Endothelial cell of umbilical vein (primary cell): ENCODE measurements around the gene HNRNPA2B1. TPM values are rescaled to one million over a fixed set of nuclear protein-coding genes. Genes with fewer than 3 reads are reported as not detected.

Source experiments
- BruUV-seq: library from RNA; stranded (reverse); fragments of 400-500 nt; replicated peaks from 2 replicates; lab custom pipeline; 2021; lab: Mats Ljungman, UMichigan
- CTCF ChIA-PET: fragments of 300-600, 350-600 bp; sonication (Branson Sonifier 250); formaldehyde crosslinking; loops from one replicate; lab custom pipeline; 2021; ENCODE audit warnings: antibody characterized with exemption, inconsistent platforms; lab: Charles Lee
- POLR2A ChIA-PET: fragments of 300-600, 350-600 bp; sonication (Branson Sonifier 250); formaldehyde crosslinking; loops from one replicate; lab custom pipeline; 2021; ENCODE audit warnings: antibody characterized with exemption, inconsistent platforms; lab: Charles Lee
- DNase-seq: peaks from one replicate; pipeline ENCODE4 v3.0.0-alpha.2; 2011; ENCODE audit warnings: low read depth, low spot score
- FAIRE-seq: peaks from 2 replicates; lab custom pipeline; 2011; peaks lifted over from hg19 to GRCh38; lab: Jason Lieb, UNC
- H2AFZ ChIP-seq: 2 replicates; pipeline ENCODE4 v1.6.0; 2012; ENCODE audit warnings: low read depth, low read length, control low read depth, inconsistent platforms
- H3K27ac ChIP-seq: 2 replicates; pipeline ENCODE4 v1.5.1; 2011; ENCODE audit warnings: low read depth, mild to moderate bottlenecking, control low read depth, low read length, moderate library complexity; ENCODE audit not compliant: insufficient read depth
- H3K27me3 ChIP-seq, 2 experiments: 2 replicates each; pipeline versions ENCODE4 v1.6.0 to v1.6.1; 2011; ENCODE audit warnings: low read length in 2 of 2, mixed read lengths in 1 of 2; ENCODE audit not compliant: control insufficient read depth in 2 of 2, insufficient read depth in 2 of 2
- H3K36me3 ChIP-seq, 2 experiments: 2 replicates in 1 of 2; 3 replicates in 1 of 2; pipeline ENCODE4 v1.5.1; 2011; ENCODE audit warnings: low read length in 2 of 2, mild to moderate bottlenecking in 1 of 2, moderate library complexity in 1 of 2; ENCODE audit not compliant: control insufficient read depth in 2 of 2, insufficient read depth in 2 of 2; ENCODE audit errors: extremely low read depth in 1 of 2
- H3K4me1 ChIP-seq: 3 replicates; pipeline ENCODE4 v1.5.1; 2011; ENCODE audit warnings: mild to moderate bottlenecking, low read length; ENCODE audit not compliant: control insufficient read depth, insufficient read depth; ENCODE audit errors: extremely low read depth
- H3K4me2 ChIP-seq: 2 replicates; pipeline ENCODE4 v1.6.1; 2011; ENCODE audit warnings: low read length, control low read depth, mixed read lengths; ENCODE audit not compliant: insufficient read depth
- H3K4me3 ChIP-seq, 3 experiments: fragments of 200-600 bp in 1 of 3; sonication (generic), shearing (Covaris generic) in 1 of 3; replicated peaks in 1 of 3; 2 replicates each; pipeline ENCODE4 v1.5.1; 2011 to 2016; ENCODE audit warnings: control low read depth in 3 of 3, low read length in 3 of 3, mild to moderate bottlenecking in 2 of 3, inconsistent platforms in 1 of 3, low read depth in 1 of 3, moderate library complexity in 1 of 3; ENCODE audit not compliant: insufficient read depth in 1 of 3
- H3K79me2 ChIP-seq: 2 replicates; pipeline ENCODE4 v1.6.0; 2012; ENCODE audit warnings: low read length, inconsistent platforms; ENCODE audit not compliant: control insufficient read depth, insufficient read depth
- H3K9ac ChIP-seq: replicated peaks from 2 replicates; pipeline ENCODE3; 2011; ENCODE audit warnings: low read length, control low read depth; ENCODE audit not compliant: insufficient read depth; ENCODE audit errors: extremely low read depth
- H3K9me1 ChIP-seq: replicated peaks from 3 replicates; pipeline ENCODE4 v1.6.0; 2011; ENCODE audit warnings: mild to moderate bottlenecking, low read length; ENCODE audit not compliant: control insufficient read depth, insufficient read depth; ENCODE audit errors: extremely low read depth
- H3K9me3 ChIP-seq: replicated peaks from 2 replicates; pipeline ENCODE4 v1.5.1; 2012; ENCODE audit warnings: low read length, inconsistent platforms; ENCODE audit not compliant: control insufficient read depth, insufficient read depth
- H4K20me1 ChIP-seq: replicated peaks from 2 replicates; pipeline ENCODE3; 2011; ENCODE audit warnings: mild to moderate bottlenecking, low read length; ENCODE audit not compliant: control insufficient read depth, insufficient read depth; ENCODE audit errors: extremely low read depth
- CTCF ChIP-seq, 2 donors: IDR thresholded peaks; 1 replicate in 1 of 2; 2 replicates in 1 of 2; pipeline ENCODE4 v1.5.1; 2011; ENCODE audit warnings: low read length in 2 of 2, mild to moderate bottlenecking in 2 of 2, moderate library complexity in 2 of 2, control low read depth in 1 of 2, inconsistent platforms in 1 of 2, low read depth in 1 of 2; ENCODE audit not compliant: insufficient read depth in 1 of 2; ENCODE audit errors: extremely low read depth in 1 of 2
- EZH2 ChIP-seq: IDR thresholded peaks from 2 replicates; pipeline ENCODE4 v1.6.1; 2012; ENCODE audit warnings: borderline replicate concordance, low read depth, mild to moderate bottlenecking, moderate library complexity, low read length, inconsistent platforms; ENCODE audit not compliant: severe bottlenecking
- FOS ChIP-seq: IDR thresholded peaks from 2 replicates; pipeline ENCODE4 v1.6.1; 2011; ENCODE audit warnings: mild to moderate bottlenecking, low read length, moderate library complexity, borderline replicate concordance; ENCODE audit not compliant: insufficient read depth
- GATA2 ChIP-seq: IDR thresholded peaks from 2 replicates; pipeline ENCODE4 v1.7.0; 2011; ENCODE audit warnings: low read depth, mild to moderate bottlenecking, moderate library complexity, mixed read lengths, low read length; ENCODE audit not compliant: insufficient read length, insufficient read depth
- JUN ChIP-seq: IDR thresholded peaks from 2 replicates; pipeline ENCODE4 v1.6.1; 2011; ENCODE audit warnings: borderline replicate concordance, low read depth; ENCODE audit not compliant: insufficient read length, insufficient read depth
- MAX ChIP-seq: IDR thresholded peaks from 2 replicates; pipeline ENCODE4 v1.6.1; 2011; ENCODE audit not compliant: insufficient read depth, insufficient read length
- MYC ChIP-seq: IDR thresholded peaks from one replicate; pipeline ENCODE4 v1.6.1; 2011; ENCODE audit warnings: mild to moderate bottlenecking, low read depth, low read length
- POLR2A ChIP-seq: IDR thresholded peaks from 2 replicates; pipeline ENCODE4 v1.6.1; 2012; ENCODE audit warnings: low read depth, mild to moderate bottlenecking, control low read depth, low read length
- POLR2AphosphoS5 ChIP-seq: IDR thresholded peaks from 2 replicates; pipeline ENCODE4 v1.6.1; 2012; ENCODE audit warnings: low read depth, mild to moderate bottlenecking, control low read depth, low read length, moderate library complexity; ENCODE audit not compliant: insufficient read depth
- dilution Hi-C: fragments of 300-500 bp; cut with MboI; formaldehyde crosslinking; loops from one replicate; pipeline ENCODE4 v1.15.0; 2019; ENCODE audit warnings: low sequenced_read_pairs; ENCODE audit not compliant: extremely low pct_ligation_motif_present
- intact Hi-C: fragments of 100-400 bp; cut with micrococcal nuclease; formaldehyde crosslinking; loops from one replicate; pipeline ENCODE4 v1.10.0; 2022
- polyA plus RNA-seq, 4 experiments: library from polyadenylated mRNA; depleted of rRNA in 3 of 4; stranded (reverse) in 3 of 4; unstranded in 1 of 4; fragments of >200 nt; gene quantifications; 2 replicates each; pipeline versions ENCODE4 v1.2.1 to v1.2.3, GENCODE V29; 2011 to 2012; ENCODE audit warnings: missing spikeins in 1 of 4
- total RNA-seq: library from RNA; stranded (reverse); gene quantifications from 2 replicates; pipeline ENCODE4 v1.2.3, GENCODE V29; 2021

HNRNPA2B1 gene
- total and polyA plus RNA-seq, 2 donors (not counting 3 experiments of a cell fraction or from before 2014, with no cell fraction given) = 198 to 703 TPM

- Histone ChIP-seq H3K4me2 (no peak overlapping the region), H3K9me1 (no peaks in the 10 kb centered on the region), H2AFZ (no peak overlapping the region), H3K36me3 (peaks cover 2 to 5% of the 10 kb centered on the region in 2 experiments), H3K4me1 (no peaks in the 10 kb centered on the region), H3K27me3 (no peaks in the 10 kb centered on the region), H3K4me3 (no peak overlapping the region), H3K9me3 (no peaks in the 10 kb centered on the region), H3K9ac (no peak overlapping the region), H3K27ac (no peak overlapping the region), H4K20me1 (no peaks in the 10 kb centered on the region), H3K79me2 (no peaks in the 10 kb centered on the region)
- dilution Hi-C loops = loop anchor here (25.0 kb wide), 1 partner anchor 981 kb away; the partner anchor contains the start of genes HOXA10, HOXA3, HOXA7 and HOXA9
- BruUV-seq = no TSS peak
- DNase-seq = no peak
- no peak for FAIRE-seq
- ChIA-PET POLR2A (interaction anchor here (1.5 to 1.7 kb wide), 2 partner anchors 10 to 30 kb away, joined by 3 to 8 read pairs; partner anchors contain the start of gene NFE2L3), CTCF (interaction anchor here (1.0 to 4.6 kb wide), 6 partner anchors 16 to 289 kb away, joined by 3 to 30 read pairs (median 8); partner anchors contain the start of gene NFE2L3)
- no peak for TF ChIP-seq MYC
- intact Hi-C loops = no loop called here
Measured at GRCh38 chr7:26181474-26182227, 18.9 kb downstream of the HNRNPA2B1 start.

DNA sequence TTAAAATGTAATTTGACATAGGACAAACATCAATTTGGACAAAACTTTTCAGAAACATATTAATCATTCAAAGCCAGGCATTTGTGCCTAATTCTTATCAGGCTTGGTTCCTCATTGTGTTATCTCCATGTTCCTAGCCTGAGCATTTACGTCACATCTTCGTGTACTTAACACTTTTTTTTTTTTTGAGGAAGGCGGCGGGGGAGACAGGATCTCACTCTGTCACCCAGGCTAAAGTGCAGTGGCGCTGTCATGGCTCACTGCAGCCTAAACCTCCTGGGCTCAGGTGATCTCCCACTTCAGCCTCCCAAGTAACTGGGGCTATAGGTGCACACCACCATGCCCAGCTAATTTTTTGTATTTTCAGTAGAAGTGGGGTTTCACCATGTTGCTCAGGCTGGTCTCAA lies 19.8 kb downstream of the HNRNPA2B1 start:
- DNase-seq (no peak), FAIRE-seq (no peak)
- CTCF ChIA-PET = interaction anchor here (0.8 to 4.6 kb wide), 8 partner anchors 8 to 184 kb away, joined by 3 to 30 read pairs (median 6); partner anchors contain the start of gene NFE2L3
- POLR2A ChIA-PET = interaction anchor here (1.1 to 1.5 kb wide), 2 partner anchors 25 to 29 kb away, joined by 3 read pairs; partner anchors contain the start of gene NFE2L3
- no peaks in the 10 kb centered on the region for H3K27me3 ChIP-seq
- peaks cover 2 to 5% of the 10 kb centered on the region in 2 experiments for H3K36me3 ChIP-seq
- no peaks in the 10 kb centered on the region for H3K4me1 ChIP-seq
- no peaks in the 10 kb centered on the region for H3K9me1 ChIP-seq
- H3K4me2 ChIP-seq = no peak overlapping the region
- TF ChIP-seq GATA2 = no peak
- no peak for TF ChIP-seq POLR2A
- no peak for TF ChIP-seq JUN
- TF ChIP-seq FOS = no peak
- TF ChIP-seq MYC = no peak
- TF ChIP-seq MAX = no peak
- TF ChIP-seq CTCF (IDR thresholded peaks at IDR 0.05; ENCODE audit: extremely low read depth in 1 of 2, insufficient read depth in 1 of 2, low read depth in 1 of 2, low read length in 2 of 2) = no peak
- TF ChIP-seq EZH2 = no peak
- no peak for TF ChIP-seq POLR2AphosphoS5
- H4K20me1 ChIP-seq = no peaks in the 10 kb centered on the region
- H2AFZ ChIP-seq = no peak overlapping the region
- dilution Hi-C loops = loop anchor here (25.0 kb wide), 1 partner anchor 982 kb away; the partner anchor contains the start of genes HOXA10, HOXA3, HOXA7 and HOXA9
- H3K4me3 ChIP-seq = no peak overlapping the region
- no TSS peak for BruUV-seq
- no peak overlapping the region for H3K27ac ChIP-seq
- no peaks in the 10 kb centered on the region for H3K79me2 ChIP-seq
- intact Hi-C loops = no loop called here
- H3K9ac ChIP-seq = no peak overlapping the region
- H3K9me3 ChIP-seq = no peaks in the 10 kb centered on the region
